ENCODE results near the gene GLOD4.

Gene GLOD4

GRCh38 chr17:746783-747629, 35.1 kb downstream of the GLOD4 start:
- H3K4me1 ChIP-seq (ENCODE audit: insufficient read depth, poor library complexity, severe bottlenecking), result peaks cover 5% of the 10 kb centered on the region
- TF ChIP-seq CTCF (IDR thresholded peaks at IDR 0.05; ENCODE audit: poor library complexity, severe bottlenecking), result no peak
- no peaks in the 10 kb centered on the region for H3K27me3 ChIP-seq (ENCODE audit: insufficient read depth, poor library complexity, severe bottlenecking)
- peaks cover 64% of the 10 kb centered on the region for H3K36me3 ChIP-seq (ENCODE audit: low read depth)
- ATAC-seq (ENCODE audit: low read depth) (no peak), DNase-seq (ENCODE audit: low spot score) (no peak)
- no peak overlapping the region for H3K4me3 ChIP-seq (ENCODE audit: severe bottlenecking)
- no peaks in the 10 kb centered on the region for H3K9me3 ChIP-seq (ENCODE audit: severe bottlenecking)
- no peak overlapping the region for H3K27ac ChIP-seq (ENCODE audit: poor library complexity, severe bottlenecking)

GRCh38 chr17:746181-746580, 35.9 kb downstream of the GLOD4 start:
- no peak for DNase-seq (ENCODE audit: low spot score)
- no peak for TF ChIP-seq CTCF (IDR thresholded peaks at IDR 0.05; ENCODE audit: poor library complexity, severe bottlenecking)
- Histone ChIP-seq H3K4me1 (ENCODE audit: insufficient read depth, poor library complexity, severe bottlenecking) (peaks cover 5% of the 10 kb centered on the region), H3K27ac (ENCODE audit: poor library complexity, severe bottlenecking) (no peak overlapping the region), H3K36me3 (ENCODE audit: low read depth) (peaks cover 72% of the 10 kb centered on the region), H3K27me3 (ENCODE audit: insufficient read depth, poor library complexity, severe bottlenecking) (no peaks in the 10 kb centered on the region), H3K4me3 (ENCODE audit: severe bottlenecking) (no peak overlapping the region), H3K9me3 (ENCODE audit: severe bottlenecking) (no peaks in the 10 kb centered on the region)
- no peak for ATAC-seq (ENCODE audit: low read depth)

GRCh38 chr17:745406-745805, 36.7 kb downstream of the GLOD4 start:
- DNase-seq (ENCODE audit: low spot score), result no peak
- no peak overlapping the region for H3K4me3 ChIP-seq (ENCODE audit: severe bottlenecking)
- TF ChIP-seq CTCF (IDR thresholded peaks at IDR 0.05; ENCODE audit: poor library complexity, severe bottlenecking), result no peak
- ATAC-seq (ENCODE audit: low read depth), result no peak
- peaks cover 78% of the 10 kb centered on the region for H3K36me3 ChIP-seq (ENCODE audit: low read depth)
- H3K4me1 ChIP-seq (ENCODE audit: insufficient read depth, poor library complexity, severe bottlenecking), result no peaks in the 10 kb centered on the region
- H3K27ac ChIP-seq (ENCODE audit: poor library complexity, severe bottlenecking), result no peak overlapping the region
- H3K9me3 ChIP-seq (ENCODE audit: severe bottlenecking), result no peaks in the 10 kb centered on the region
- H3K27me3 ChIP-seq (ENCODE audit: insufficient read depth, poor library complexity, severe bottlenecking), result no peaks in the 10 kb centered on the region

- Histone ChIP-seq H3K27ac (ENCODE audit: poor library complexity, severe bottlenecking) (no peak overlapping the region), H3K4me3 (ENCODE audit: severe bottlenecking) (no peak overlapping the region), H3K36me3 (ENCODE audit: low read depth) (peaks cover 79% of the 10 kb centered on the region), H3K4me1 (ENCODE audit: insufficient read depth, poor library complexity, severe bottlenecking) (no peaks in the 10 kb centered on the region), H3K9me3 (ENCODE audit: severe bottlenecking) (no peaks in the 10 kb centered on the region), H3K27me3 (ENCODE audit: insufficient read depth, poor library complexity, severe bottlenecking) (no peaks in the 10 kb centered on the region)
- TF ChIP-seq CTCF (IDR thresholded peaks at IDR 0.05; ENCODE audit: poor library complexity, severe bottlenecking), result no peak
- DNase-seq (ENCODE audit: low spot score) (no peak), ATAC-seq (ENCODE audit: low read depth) (no peak)
Measured at GRCh38 chr17:744937-745336, 37.1 kb downstream of the GLOD4 start.

GRCh38 chr17:743139-743538, 38.9 kb downstream of the GLOD4 start:
- Histone ChIP-seq H3K4me3 (ENCODE audit: severe bottlenecking) (no peak overlapping the region), H3K27ac (ENCODE audit: poor library complexity, severe bottlenecking) (no peak overlapping the region), H3K4me1 (ENCODE audit: insufficient read depth, poor library complexity, severe bottlenecking) (no peaks in the 10 kb centered on the region), H3K9me3 (ENCODE audit: severe bottlenecking) (no peaks in the 10 kb centered on the region), H3K36me3 (ENCODE audit: low read depth) (peaks cover 93% of the 10 kb centered on the region), H3K27me3 (ENCODE audit: insufficient read depth, poor library complexity, severe bottlenecking) (no peaks in the 10 kb centered on the region)
- DNase-seq (ENCODE audit: low spot score), result no peak
- ATAC-seq (ENCODE audit: low read depth), result no peak
- no peak for TF ChIP-seq CTCF (IDR thresholded peaks at IDR 0.05; ENCODE audit: poor library complexity, severe bottlenecking)

Measured in RWPE2 (cell line).